ENCODE results near the gene GNRHR. TPM values are rescaled to one million over a fixed set of nuclear protein-coding genes. Genes with fewer than 3 reads are reported as not detected.

GNRHR gene
- total and polyA plus RNA-seq, 2 experiments from 2014 or later, result 0.10 TPM; not detected in 1

GRCh38 chr4:67712650-67713528 is 41.3 kb downstream of the GNRHR start:
- DNase-seq (ENCODE audit: low spot score), result no peak
- no peak for TF ChIP-seq REST (IDR thresholded peaks at IDR 0.05; ENCODE audit: unreplicated experiment)
- TF ChIP-seq ETS1 (IDR thresholded peaks at IDR 0.05), result no peak
- TF ChIP-seq ZNF114 (CRISPR knock-in tag; IDR thresholded peaks at IDR 0.05), result no peak
- no peak for TF ChIP-seq NANOG (IDR thresholded peaks at IDR 0.05; ENCODE audit: borderline replicate concordance)
- TF ChIP-seq, protein P1, sequence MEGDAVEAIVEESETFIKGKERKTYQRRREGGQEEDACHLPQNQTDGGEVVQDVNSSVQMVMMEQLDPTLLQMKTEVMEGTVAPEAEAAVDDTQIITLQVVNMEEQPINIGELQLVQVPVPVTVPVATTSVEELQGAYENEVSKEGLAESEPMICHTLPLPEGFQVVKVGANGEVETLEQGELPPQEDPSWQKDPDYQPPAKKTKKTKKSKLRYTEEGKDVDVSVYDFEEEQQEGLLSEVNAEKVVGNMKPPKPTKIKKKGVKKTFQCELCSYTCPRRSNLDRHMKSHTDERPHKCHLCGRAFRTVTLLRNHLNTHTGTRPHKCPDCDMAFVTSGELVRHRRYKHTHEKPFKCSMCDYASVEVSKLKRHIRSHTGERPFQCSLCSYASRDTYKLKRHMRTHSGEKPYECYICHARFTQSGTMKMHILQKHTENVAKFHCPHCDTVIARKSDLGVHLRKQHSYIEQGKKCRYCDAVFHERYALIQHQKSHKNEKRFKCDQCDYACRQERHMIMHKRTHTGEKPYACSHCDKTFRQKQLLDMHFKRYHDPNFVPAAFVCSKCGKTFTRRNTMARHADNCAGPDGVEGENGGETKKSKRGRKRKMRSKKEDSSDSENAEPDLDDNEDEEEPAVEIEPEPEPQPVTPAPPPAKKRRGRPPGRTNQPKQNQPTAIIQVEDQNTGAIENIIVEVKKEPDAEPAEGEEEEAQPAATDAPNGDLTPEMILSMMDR (conservative IDR thresholded peaks at IDR 0.05; ENCODE audit: low read depth in 2 of 2), result no peak
- no peak for TF ChIP-seq EZH2 (IDR thresholded peaks at IDR 0.05; ENCODE audit: low read depth, unreplicated experiment)
- no peak for TF ChIP-seq ZNF331 (CRISPR knock-in tag; IDR thresholded peaks at IDR 0.05; ENCODE audit: low read depth)
- Histone ChIP-seq H4K20me1 (replicated peaks; ENCODE audit: insufficient read depth) (no peaks in the 10 kb centered on the region), H3K27ac (ENCODE audit: low read depth) (peak overlapping the region; percentile 16; the same call in 1 of the 2 replicates), H3K36me3 (ENCODE audit: insufficient read depth) (no peaks in the 10 kb centered on the region), H3K27me3 (ENCODE audit: insufficient read depth) (no peaks in the 10 kb centered on the region), H3K79me2 (replicated peaks; ENCODE audit: insufficient read depth) (peaks cover 33% of the 10 kb centered on the region), H3K4me2 (no peak overlapping the region), H3K9me2 (ENCODE audit: insufficient read depth) (peaks cover 7% of the 10 kb centered on the region; the same call in 1 of the 2 replicates), H3K4me3 (no peak overlapping the region), H3K4me1 (ENCODE audit: insufficient read depth) (peaks cover 23% of the 10 kb centered on the region), H3F3A (replicated peaks; ENCODE audit: low read depth) (no peaks in the 10 kb centered on the region), H2AFZ (no peak overlapping the region)
- H3K4me1 Mint-ChIP-seq, result peaks cover 33% of the 10 kb centered on the region
- peaks cover 2% of the 10 kb centered on the region for H3K27me3 Mint-ChIP-seq (ENCODE audit: insufficient read depth, low read depth, poor library complexity)
- H3K36me3 Mint-ChIP-seq (ENCODE audit: low read depth), result peaks cover 23% of the 10 kb centered on the region
- ATAC-seq, result peak; percentile 60
- peaks cover 4% of the 10 kb centered on the region; the same call in 2 of the 3 replicates for H3K9me3 Mint-ChIP-seq
- H3K4me3 Mint-ChIP-seq, result no peak overlapping the region
- H3K27ac Mint-ChIP-seq, result peak overlapping the region; percentile 63; the same call in 1 of the 2 replicates

All from GM23338 (cell line).